ENCODE results near the gene NRTN. TPM values are rescaled to one million over a fixed set of nuclear protein-coding genes. Genes with fewer than 3 reads are reported as not detected.

The NRTN gene
- polyA plus RNA-seq, 1 donor (not counting 4 experiments of a cell fraction or from before 2014, with no cell fraction given): not detected

DNA sequence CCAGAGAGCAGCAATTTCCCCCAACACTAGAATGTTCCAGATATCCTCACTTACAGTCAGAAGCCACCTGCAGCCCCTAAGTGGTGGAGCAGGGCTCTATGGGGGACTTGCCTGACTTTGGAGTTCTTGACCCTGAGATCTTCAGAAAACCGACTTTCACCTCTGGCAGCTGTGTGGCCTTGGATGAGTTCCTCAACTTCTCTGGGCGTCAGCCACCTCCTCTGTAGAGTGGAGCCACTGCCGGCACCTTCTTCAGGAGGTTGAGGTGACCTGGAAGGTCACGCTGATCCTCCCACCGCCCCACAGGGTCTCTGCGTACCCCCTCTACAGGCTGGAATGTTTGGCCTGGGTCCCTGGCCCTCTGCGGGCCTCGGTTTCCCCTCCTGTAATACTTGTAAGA lies 72.6 kb downstream of the NRTN start:
- dilution Hi-C loops (cut with MboI; ENCODE audit: extremely low pct_ligation_motif_present, low sequenced_read_pairs): no loop called here
- H3K9me1 ChIP-seq (ENCODE audit: control insufficient read depth, extremely low read depth, insufficient read depth, low read length): no peaks in the 10 kb centered on the region
- H3K79me2 ChIP-seq (ENCODE audit: control insufficient read depth, insufficient read depth, low read length): no peaks in the 10 kb centered on the region
- no peak overlapping the region for H3K9ac ChIP-seq (ENCODE audit: control insufficient read depth, extremely low read depth, insufficient read depth, low read length)
- H3K4me3 ChIP-seq (ENCODE audit: control insufficient read depth in 2 of 3, extremely low read depth in 1 of 3, insufficient read depth in 2 of 3, low read depth in 1 of 3, low read length in 3 of 3): no peak overlapping the region
- DNase-seq (ENCODE audit: low read depth, low spot score) (no peak), FAIRE-seq (no peak)
- no peaks in the 10 kb centered on the region for H3K9me3 ChIP-seq (ENCODE audit: control insufficient read depth, low read depth, low read length)
- no peak overlapping the region for H3K4me2 ChIP-seq (ENCODE audit: control insufficient read depth, extremely low read depth, insufficient read depth, low read depth, low read length)
- H3K4me1 ChIP-seq (ENCODE audit: control insufficient read depth, extremely low read depth, insufficient read depth, low read length): peaks cover 12% of the 10 kb centered on the region
- TF ChIP-seq, protein P1, sequence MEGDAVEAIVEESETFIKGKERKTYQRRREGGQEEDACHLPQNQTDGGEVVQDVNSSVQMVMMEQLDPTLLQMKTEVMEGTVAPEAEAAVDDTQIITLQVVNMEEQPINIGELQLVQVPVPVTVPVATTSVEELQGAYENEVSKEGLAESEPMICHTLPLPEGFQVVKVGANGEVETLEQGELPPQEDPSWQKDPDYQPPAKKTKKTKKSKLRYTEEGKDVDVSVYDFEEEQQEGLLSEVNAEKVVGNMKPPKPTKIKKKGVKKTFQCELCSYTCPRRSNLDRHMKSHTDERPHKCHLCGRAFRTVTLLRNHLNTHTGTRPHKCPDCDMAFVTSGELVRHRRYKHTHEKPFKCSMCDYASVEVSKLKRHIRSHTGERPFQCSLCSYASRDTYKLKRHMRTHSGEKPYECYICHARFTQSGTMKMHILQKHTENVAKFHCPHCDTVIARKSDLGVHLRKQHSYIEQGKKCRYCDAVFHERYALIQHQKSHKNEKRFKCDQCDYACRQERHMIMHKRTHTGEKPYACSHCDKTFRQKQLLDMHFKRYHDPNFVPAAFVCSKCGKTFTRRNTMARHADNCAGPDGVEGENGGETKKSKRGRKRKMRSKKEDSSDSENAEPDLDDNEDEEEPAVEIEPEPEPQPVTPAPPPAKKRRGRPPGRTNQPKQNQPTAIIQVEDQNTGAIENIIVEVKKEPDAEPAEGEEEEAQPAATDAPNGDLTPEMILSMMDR (optimal IDR thresholded peaks at IDR 0.05 in 1 of 3, IDR thresholded peaks at IDR 0.05 in 1 of 3, conservative IDR thresholded peaks at IDR 0.05 in 1 of 3; ENCODE audit: extremely low read depth in 1 of 3, insufficient read depth in 2 of 3, low read length in 3 of 3): no peak
- no peak for TF ChIP-seq EZH2 (IDR thresholded peaks at IDR 0.05; ENCODE audit: low read length)
- H3K27me3 ChIP-seq (ENCODE audit: control insufficient read depth, extremely low read depth, insufficient read depth, low read length): peaks cover 9% of the 10 kb centered on the region
- no peaks in the 10 kb centered on the region for H3K36me3 ChIP-seq (ENCODE audit: control insufficient read depth in 2 of 2, extremely low read depth in 1 of 2, insufficient read depth in 2 of 2, low read length in 2 of 2)
- H3K27ac ChIP-seq (ENCODE audit: control insufficient read depth, insufficient read depth, low read length): no peak overlapping the region
- H2AFZ ChIP-seq (ENCODE audit: control insufficient read depth, low read length): no peak overlapping the region
- no peaks in the 10 kb centered on the region for H4K20me1 ChIP-seq (ENCODE audit: control insufficient read depth, extremely low read depth, insufficient read depth, low read length)

DNA sequence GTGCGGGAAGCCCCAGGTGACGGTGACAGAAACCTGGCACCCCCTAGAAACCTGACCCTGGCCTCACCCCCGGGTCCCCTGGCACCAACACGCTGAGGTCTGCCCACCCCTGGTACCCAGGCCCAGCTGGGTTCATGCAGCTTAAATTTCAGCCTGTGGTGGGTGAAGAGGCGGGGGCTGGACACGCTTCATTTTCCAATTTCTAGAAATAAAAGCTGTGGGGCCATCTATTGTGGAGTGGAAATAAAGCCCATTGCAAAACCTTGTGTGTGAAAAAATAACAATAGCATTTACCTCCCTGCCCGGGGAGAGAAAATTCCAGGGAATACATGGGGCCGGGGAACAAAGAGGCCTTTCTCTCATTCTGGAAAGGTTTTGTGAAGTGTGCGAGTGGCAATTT lies 73.0 kb downstream of the NRTN start:
- TF ChIP-seq EZH2 (IDR thresholded peaks at IDR 0.05; ENCODE audit: low read length): no peak
- TF ChIP-seq, protein P1 (optimal IDR thresholded peaks at IDR 0.05 in 1 of 3, IDR thresholded peaks at IDR 0.05 in 1 of 3, conservative IDR thresholded peaks at IDR 0.05 in 1 of 3; ENCODE audit: extremely low read depth in 1 of 3, insufficient read depth in 2 of 3, low read length in 3 of 3): no peak
- Histone ChIP-seq H3K9me3 (ENCODE audit: control insufficient read depth, low read depth, low read length) (no peaks in the 10 kb centered on the region), H4K20me1 (ENCODE audit: control insufficient read depth, extremely low read depth, insufficient read depth, low read length) (no peaks in the 10 kb centered on the region), H3K4me2 (ENCODE audit: control insufficient read depth, extremely low read depth, insufficient read depth, low read depth, low read length) (no peak overlapping the region), H3K27ac (ENCODE audit: control insufficient read depth, insufficient read depth, low read length) (no peak overlapping the region), H3K36me3 (ENCODE audit: control insufficient read depth in 2 of 2, extremely low read depth in 1 of 2, insufficient read depth in 2 of 2, low read length in 2 of 2) (no peaks in the 10 kb centered on the region), H3K9ac (ENCODE audit: control insufficient read depth, extremely low read depth, insufficient read depth, low read length) (no peak overlapping the region), H3K27me3 (ENCODE audit: control insufficient read depth, extremely low read depth, insufficient read depth, low read length) (peaks cover 9% of the 10 kb centered on the region), H3K79me2 (ENCODE audit: control insufficient read depth, insufficient read depth, low read length) (no peaks in the 10 kb centered on the region), H2AFZ (ENCODE audit: control insufficient read depth, low read length) (no peak overlapping the region), H3K4me1 (ENCODE audit: control insufficient read depth, extremely low read depth, insufficient read depth, low read length) (peaks cover 12% of the 10 kb centered on the region), H3K9me1 (ENCODE audit: control insufficient read depth, extremely low read depth, insufficient read depth, low read length) (no peaks in the 10 kb centered on the region), H3K4me3 (ENCODE audit: control insufficient read depth in 2 of 3, extremely low read depth in 1 of 3, insufficient read depth in 2 of 3, low read depth in 1 of 3, low read length in 3 of 3) (no peak overlapping the region)
- FAIRE-seq (no peak), DNase-seq (ENCODE audit: low read depth, low spot score) (no peak)
- dilution Hi-C loops (cut with MboI; ENCODE audit: extremely low pct_ligation_motif_present, low sequenced_read_pairs): no loop called here

Other genes with a start within 250 kb of the NRTN start
- gene TINCR, start 237.1 kb upstream of the NRTN start, polyA plus RNA-seq: 5.6 to 20.3 TPM (median 9.7 TPM) in 3 replicates
- 8.0 to 17.5 TPM (median 15.3 TPM) in 3 replicates for gene SAFB2, start 182.3 kb upstream of the NRTN start, polyA plus RNA-seq
- gene SAFB, start 182.0 kb upstream of the NRTN start, polyA plus RNA-seq: 13.2 to 35.5 TPM (median 34.0 TPM) in 3 replicates
- gene MICOS13, start 124.6 kb upstream of the NRTN start, polyA plus RNA-seq: 28.5 to 80.5 TPM (median 35.2 TPM) in 3 replicates
- 3.3 to 9.1 TPM (median 3.7 TPM) in 3 replicates for gene HSD11B1L, start 124.0 kb upstream of the NRTN start, polyA plus RNA-seq
- 562 to 1,236 TPM (median 636 TPM) in 3 replicates for gene RPL36, start 114.8 kb upstream of the NRTN start, polyA plus RNA-seq
- 24.2 to 29.6 TPM (median 27.7 TPM) in 3 replicates for gene LONP1, start 84.9 kb upstream of the NRTN start, polyA plus RNA-seq
- not detected in 3 replicates for gene CATSPERD, start 84.4 kb upstream of the NRTN start, polyA plus RNA-seq
- 0.55 to 1.4 TPM (median 0.76 TPM) in 3 replicates for gene PRR22, start 20.3 kb upstream of the NRTN start, polyA plus RNA-seq
- 12.0 to 14.9 TPM (median 14.2 TPM) in 3 replicates for gene DUS3L, start 13.9 kb upstream of the NRTN start, polyA plus RNA-seq
- gene FUT6, start 34.6 kb downstream of the NRTN start, polyA plus RNA-seq: not detected in 3 replicates
- 2.6 to 3.0 TPM (median 2.9 TPM) in 3 replicates for gene FUT3, start 46.4 kb downstream of the NRTN start, polyA plus RNA-seq
- gene FUT5, start 65.5 kb downstream of the NRTN start, polyA plus RNA-seq: 0.03 TPM in 1 of 3 replicates, not detected in the others
- 122 to 323 TPM (median 217 TPM) in 3 replicates for gene NDUFA11, start 98.7 kb downstream of the NRTN start, polyA plus RNA-seq
- 2.1 to 3.0 TPM (median 2.2 TPM) in 3 replicates for gene VMAC, start 99.8 kb downstream of the NRTN start, polyA plus RNA-seq
- 1.6 to 3.6 TPM (median 2.7 TPM) in 3 replicates for gene CAPS, start 109.2 kb downstream of the NRTN start, polyA plus RNA-seq
- 36.4 to 61.4 TPM (median 44.6 TPM) in 3 replicates for gene RANBP3, start 173.1 kb downstream of the NRTN start, polyA plus RNA-seq

Measured in keratinocyte (primary cell).